Mesendoderm (in vitro differentiated cells): Measurements from ENCODE around the gene ZNF469.
A peak's percentile ranks its signal among the peaks of the same experiment; 100 is the strongest.

Experiments used
- DNase-seq: peaks from one replicate; pipeline ENCODE4 v3.0.0; 2013
- H2AK5ac ChIP-seq: 2 replicates; pipeline ENCODE4 v1.6.1; 2013; ENCODE audit warnings: low read length, inconsistent platforms
- H2BK120ac ChIP-seq: 2 replicates; pipeline ENCODE4 v1.6.1; 2013; ENCODE audit warnings: low read depth, mild to moderate bottlenecking, low read length, moderate library complexity, mixed read lengths
- H2BK15ac ChIP-seq: replicated peaks from 2 replicates; pipeline ENCODE4 v1.6.1; 2013; ENCODE audit warnings: low read depth, mild to moderate bottlenecking, moderate library complexity
- H2BK5ac ChIP-seq: 2 replicates; pipeline ENCODE4 v1.6.1; 2013; ENCODE audit warnings: low read length, inconsistent platforms
- H3K18ac ChIP-seq: 2 replicates; pipeline ENCODE4 v1.6.1; 2013; ENCODE audit warnings: mild to moderate bottlenecking, low read length, mixed read lengths
- H3K23ac ChIP-seq: one replicate; pipeline ENCODE4 v1.6.1; 2013; ENCODE audit warnings: low read length
- H3K27ac ChIP-seq: 2 replicates; pipeline ENCODE4 v1.5.1; 2013; ENCODE audit warnings: low read depth, mild to moderate bottlenecking, inconsistent platforms, low read length, moderate library complexity
- H3K27me3 ChIP-seq: 2 replicates; pipeline ENCODE4 v1.6.1; 2013; ENCODE audit warnings: low read length, control low read depth, mild to moderate bottlenecking, inconsistent platforms; ENCODE audit not compliant: insufficient read depth, poor library complexity
- H3K36me3 ChIP-seq: 2 replicates; pipeline ENCODE4 v1.6.1; 2013; ENCODE audit warnings: low read length, inconsistent platforms; ENCODE audit not compliant: control insufficient read depth, insufficient read depth
- H3K4ac ChIP-seq: one replicate; pipeline ENCODE4 v1.6.1; 2013; ENCODE audit warnings: low read depth, mild to moderate bottlenecking, low read length, moderate library complexity
- H3K4me1 ChIP-seq: 2 replicates; pipeline ENCODE4 v1.6.1; 2013; ENCODE audit warnings: low read depth, low read length, inconsistent platforms; ENCODE audit not compliant: control insufficient read depth
- H3K4me2 ChIP-seq: 2 replicates; pipeline ENCODE4 v1.6.1; 2013; ENCODE audit warnings: low read length
- H3K4me3 ChIP-seq: 2 replicates; pipeline ENCODE4 v1.5.1; 2013; ENCODE audit warnings: mild to moderate bottlenecking, low read length
- H3K56ac ChIP-seq: one replicate; pipeline ENCODE4 v1.6.1; 2013; ENCODE audit warnings: low read length
- H3K79me1 ChIP-seq: 2 replicates; pipeline ENCODE4 v1.6.1; 2013; ENCODE audit warnings: low read length, inconsistent platforms
- H3K79me2 ChIP-seq: 2 replicates; pipeline ENCODE4 v1.6.1; 2013; ENCODE audit warnings: mild to moderate bottlenecking, low read length; ENCODE audit not compliant: control insufficient read depth, insufficient read depth
- H3K9ac ChIP-seq: 2 replicates; pipeline ENCODE4 v1.6.1; 2013; ENCODE audit warnings: low read length, inconsistent platforms
- H4K5ac ChIP-seq: one replicate; pipeline ENCODE4 v1.6.1; 2013; ENCODE audit warnings: low read length
- H4K8ac ChIP-seq: one replicate; pipeline ENCODE4 v1.6.1; 2013; ENCODE audit warnings: low read depth, mild to moderate bottlenecking, control low read depth, low read length, moderate library complexity
- WGBS: extraction: QIAGEN DNeasy Blood & Tissue Kit; methylation state at CpG from one replicate; pipeline ENCODE4 v1.1.7; 2013; ENCODE audit warnings: low lambda C conversion rate, missing lambda C conversion rate; ENCODE audit not compliant: insufficient coverage; ENCODE audit errors: extremely low coverage; 5-methylcytosine and 5-hydroxymethylcytosine counted together

ZNF469 gene

DNA sequence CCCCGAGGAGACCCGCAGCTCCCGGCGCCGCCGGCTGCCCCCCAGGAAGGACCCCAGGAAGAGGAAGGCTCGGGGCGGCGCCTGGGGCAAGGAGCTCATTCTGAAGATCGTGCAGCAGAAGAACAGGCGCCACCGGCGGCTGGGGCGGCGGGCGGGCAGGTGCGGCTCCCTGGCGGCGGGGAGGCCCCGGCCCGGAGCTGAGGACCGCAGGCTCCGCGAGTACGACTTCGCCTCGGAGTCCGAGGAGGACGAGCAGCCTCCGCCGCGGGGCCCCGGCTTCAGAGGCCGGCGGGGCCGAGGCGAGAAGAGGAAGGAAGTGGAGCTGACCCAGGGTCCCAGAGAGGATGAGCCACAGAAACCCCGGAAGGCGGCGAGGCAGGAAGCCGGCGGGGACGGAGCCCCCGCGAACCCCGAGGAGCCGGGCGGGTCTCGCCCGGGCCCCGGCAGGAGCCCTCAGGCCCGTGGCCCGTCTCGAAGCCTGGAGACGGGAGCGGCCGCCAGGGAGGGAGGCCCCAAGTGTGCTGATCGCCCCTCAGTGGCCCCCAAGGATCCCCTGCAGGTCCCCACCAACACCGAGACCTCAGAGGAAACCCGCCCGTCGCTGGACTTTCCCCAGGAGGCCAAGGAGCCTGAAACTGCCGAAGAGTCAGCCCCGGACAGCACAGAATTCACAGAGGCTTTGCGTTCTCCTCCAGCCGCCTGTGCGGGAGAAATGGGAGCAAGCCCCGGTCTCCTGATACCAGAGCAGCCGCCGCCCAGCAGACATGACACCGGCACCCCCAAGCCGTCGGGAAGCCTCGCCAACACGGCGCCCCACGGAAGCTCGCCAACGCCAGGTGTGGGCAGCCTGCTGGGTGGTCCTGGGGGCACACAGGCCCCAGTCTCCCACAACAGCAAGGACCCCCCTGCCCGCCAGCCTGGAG, 48.0 kb downstream of the ZNF469 start:
- H3K4me1 ChIP-seq: no peaks in the 10 kb centered on the region
- no peak overlapping the region for H2BK120ac ChIP-seq
- no peaks in the 10 kb centered on the region for H3K79me1 ChIP-seq
- H3K4ac ChIP-seq: no peak overlapping the region
- peak overlapping the region; percentile 27 for H3K4me2 ChIP-seq
- DNase-seq: no peak
- H3K27ac ChIP-seq: no peak overlapping the region
- no peak overlapping the region for H2BK15ac ChIP-seq
- H3K9ac ChIP-seq: peak overlapping the region; percentile 53
- no peak overlapping the region for H3K4me3 ChIP-seq
- H3K18ac ChIP-seq: peak overlapping the region; percentile 15
- H3K56ac ChIP-seq: peak overlapping the region; percentile 73
- H2AK5ac ChIP-seq: no peak overlapping the region
- WGBS: no CpG with 5 or more reads among the region's 80 CpGs
- H4K8ac ChIP-seq: no peak overlapping the region
- no peaks in the 10 kb centered on the region for H3K79me2 ChIP-seq
- no peaks in the 10 kb centered on the region for H3K36me3 ChIP-seq
- no peak overlapping the region for H3K23ac ChIP-seq
- no peak overlapping the region for H2BK5ac ChIP-seq
- no peaks in the 10 kb centered on the region for H3K27me3 ChIP-seq
- H4K5ac ChIP-seq: no peak overlapping the region

DNA sequence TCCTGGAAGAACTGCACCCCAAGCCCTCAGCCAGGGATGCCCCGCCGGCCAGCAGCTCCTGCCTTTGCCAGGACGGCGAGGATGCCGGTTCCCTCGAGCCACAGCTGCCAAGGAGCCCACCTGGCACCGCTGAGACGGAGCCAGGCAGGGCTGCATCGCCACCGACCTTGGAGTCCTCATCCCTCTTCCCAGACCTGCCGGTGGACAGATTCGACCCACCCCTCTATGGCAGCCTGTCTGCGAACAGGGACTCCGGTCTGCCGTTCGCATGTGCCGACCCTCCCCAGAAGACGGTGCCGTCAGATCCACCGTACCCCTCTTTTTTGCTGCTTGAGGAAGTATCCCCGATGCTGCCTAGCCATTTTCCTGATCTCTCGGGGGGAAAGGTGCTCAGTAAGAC, 48.9 kb downstream of the ZNF469 start:
- Histone ChIP-seq H3K79me1 (no peaks in the 10 kb centered on the region), H3K79me2 (no peaks in the 10 kb centered on the region), H3K27me3 (no peaks in the 10 kb centered on the region), H2AK5ac (no peak overlapping the region), H2BK15ac (no peak overlapping the region), H3K18ac (no peak overlapping the region), H3K36me3 (no peaks in the 10 kb centered on the region), H4K8ac (no peak overlapping the region), H3K9ac (no peak overlapping the region), H3K23ac (no peak overlapping the region), H2BK120ac (no peak overlapping the region), H3K4ac (no peak overlapping the region), H3K4me2 (no peak overlapping the region), H3K4me3 (no peak overlapping the region), H3K4me1 (no peaks in the 10 kb centered on the region), H4K5ac (no peak overlapping the region), H3K56ac (no peak overlapping the region), H3K27ac (no peak overlapping the region), H2BK5ac (no peak overlapping the region)
- no peak for DNase-seq
- no CpG with 5 or more reads among the region's 22 CpGs for WGBS

DNA sequence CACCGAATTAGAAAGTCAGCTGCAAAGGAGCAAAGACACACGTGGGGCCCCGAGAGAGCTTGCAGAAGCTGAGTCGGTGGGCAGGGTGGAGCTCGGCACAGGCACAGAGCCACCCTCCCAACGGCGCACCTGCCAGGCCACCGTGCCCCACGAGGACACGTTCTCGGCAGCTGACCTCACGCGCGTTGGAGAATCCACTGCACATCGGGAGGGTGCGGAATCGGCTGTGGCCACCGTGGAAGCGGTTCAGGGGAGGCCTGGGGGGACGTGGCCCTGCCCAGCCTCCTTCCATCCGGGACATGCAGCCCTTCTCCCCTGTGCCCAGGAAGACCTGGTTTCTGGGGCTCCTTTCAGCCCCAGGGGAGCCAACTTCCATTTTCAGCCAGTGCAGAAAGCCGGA, 49.4 kb downstream of the ZNF469 start:
- no CpG with 5 or more reads among the region's 22 CpGs for WGBS
- Histone ChIP-seq H3K27me3 (no peaks in the 10 kb centered on the region), H2AK5ac (no peak overlapping the region), H2BK5ac (no peak overlapping the region), H4K5ac (no peak overlapping the region), H3K27ac (no peak overlapping the region), H3K79me1 (no peaks in the 10 kb centered on the region), H3K4me3 (no peak overlapping the region), H3K9ac (no peak overlapping the region), H3K36me3 (no peaks in the 10 kb centered on the region), H3K4ac (no peak overlapping the region), H3K4me2 (no peak overlapping the region), H3K79me2 (no peaks in the 10 kb centered on the region), H2BK15ac (no peak overlapping the region), H3K56ac (no peak overlapping the region), H2BK120ac (no peak overlapping the region), H4K8ac (no peak overlapping the region), H3K18ac (no peak overlapping the region), H3K23ac (no peak overlapping the region), H3K4me1 (no peaks in the 10 kb centered on the region)
- no peak for DNase-seq
